IPS-15b (cell line): ENCODE data around the gene GHRHR.

ENCODE experiments used
- H3K27me3 ChIP-seq: one replicate; pipeline ENCODE4 v1.6.1; 2013; ENCODE audit warnings: low read length; ENCODE audit not compliant: control insufficient read depth, insufficient read depth
- H3K36me3 ChIP-seq: one replicate; pipeline ENCODE4 v1.6.1; 2013; ENCODE audit warnings: low read length; ENCODE audit not compliant: control insufficient read depth, insufficient read depth
- H3K4me1 ChIP-seq: one replicate; pipeline ENCODE4 v1.6.1; 2013; ENCODE audit warnings: mild to moderate bottlenecking, low read length; ENCODE audit not compliant: control insufficient read depth, insufficient read depth
- H3K4me3 ChIP-seq: one replicate; pipeline ENCODE4 v1.5.1; 2013; ENCODE audit warnings: low read depth, low read length
- H3K9ac ChIP-seq: one replicate; pipeline ENCODE4 v1.6.1; 2013; ENCODE audit warnings: low read depth, mild to moderate bottlenecking, low read length
- H3K9me3 ChIP-seq: one replicate; pipeline ENCODE4 v1.6.1; 2013; ENCODE audit warnings: mild to moderate bottlenecking, low read length; ENCODE audit not compliant: control insufficient read depth, insufficient read depth

The GHRHR gene

DNA sequence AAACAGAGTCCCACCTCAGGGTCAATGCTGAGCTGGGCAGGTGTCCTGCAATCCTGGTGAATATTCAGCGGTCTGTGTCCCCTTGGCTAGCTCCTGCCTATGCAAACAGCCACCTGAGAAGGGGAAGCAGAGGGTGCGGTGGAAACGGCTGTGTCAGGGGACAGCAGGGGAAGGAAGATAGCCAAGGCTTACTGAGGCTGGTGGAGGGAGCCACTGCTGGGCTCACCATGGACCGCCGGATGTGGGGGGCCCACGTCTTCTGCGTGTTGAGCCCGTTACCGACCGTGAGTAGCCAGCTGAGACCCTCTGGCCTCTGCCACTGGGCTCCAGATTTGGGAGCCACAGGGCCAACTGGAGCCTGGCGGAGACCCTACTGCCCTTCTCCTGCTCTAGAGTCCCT lies at the start of gene GHRHR:
Gene GHRHR, plus strand, starts transcription at position 112 of the 400 bp plus-strand sequence. Its CDS starts 116 bp downstream, at position 228.
- Histone ChIP-seq H3K4me3 (no peak within 1 kb of the TSS), H3K36me3 (no peaks in the 10 kb centered on the region), H3K9me3 (no peaks in the 10 kb centered on the region), H3K4me1 (no peaks in the 10 kb centered on the region), H3K27me3 (no peaks in the 10 kb centered on the region), H3K9ac (no peak within 1 kb of the TSS)

DNA sequence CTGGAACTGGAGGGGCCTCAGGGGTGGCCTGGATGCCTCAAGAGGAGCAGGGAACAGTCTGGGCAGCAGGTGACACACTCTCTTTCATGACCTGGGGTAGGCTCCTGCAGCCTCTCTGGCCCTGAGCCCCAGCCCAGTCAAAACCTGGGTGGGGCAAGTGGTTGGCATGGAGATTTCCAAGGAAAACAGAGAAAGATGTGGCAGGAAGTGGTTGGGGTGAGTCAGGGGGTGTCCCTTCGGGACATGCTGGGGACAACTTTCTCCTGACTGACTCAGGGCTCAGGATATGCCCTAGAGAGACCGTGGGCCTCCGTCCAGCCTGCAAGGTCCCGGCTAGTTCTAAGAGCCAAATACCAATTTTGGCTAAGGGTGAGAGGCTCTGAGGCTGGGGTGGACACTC lies 49.2 kb upstream of the GHRHR start:
- no peak overlapping the region for H3K4me3 ChIP-seq
- no peaks in the 10 kb centered on the region for H3K9me3 ChIP-seq
- no peaks in the 10 kb centered on the region for H3K36me3 ChIP-seq
- no peak overlapping the region for H3K9ac ChIP-seq
- no peaks in the 10 kb centered on the region for H3K27me3 ChIP-seq
- H3K4me1 ChIP-seq, result no peaks in the 10 kb centered on the region

DNA sequence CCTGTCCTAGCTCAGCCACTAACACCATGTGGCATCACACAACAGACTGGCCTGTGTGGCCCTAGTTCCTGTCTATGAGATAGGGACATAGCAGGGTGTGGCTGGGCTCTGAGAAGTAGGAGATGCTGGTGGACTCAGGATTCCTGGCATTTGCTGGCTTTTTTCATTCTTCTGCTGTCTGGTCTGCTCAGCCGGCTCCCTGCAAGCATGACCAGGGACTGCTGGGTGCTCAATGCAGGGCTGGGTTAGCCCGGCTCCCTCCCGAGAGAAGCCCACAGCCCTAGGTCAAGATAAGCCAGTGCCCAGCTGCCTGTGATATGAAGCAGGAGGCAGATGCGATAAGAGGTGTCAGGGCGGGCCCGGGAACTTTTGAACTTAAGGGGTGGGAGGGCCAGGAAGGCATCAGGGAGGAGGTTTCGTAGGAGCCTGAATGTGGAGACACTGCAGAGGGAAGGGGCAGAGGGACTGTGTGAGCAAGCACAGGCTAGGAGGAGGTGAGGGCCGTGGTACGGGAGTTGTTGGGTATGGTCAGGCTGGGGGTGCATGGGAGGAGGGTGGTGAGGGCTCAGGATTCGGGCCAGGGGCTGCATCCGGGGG lies 48.6 kb upstream of the GHRHR start:
- H3K4me3 ChIP-seq, result no peak overlapping the region
- no peaks in the 10 kb centered on the region for H3K36me3 ChIP-seq
- H3K9me3 ChIP-seq, result no peaks in the 10 kb centered on the region
- no peaks in the 10 kb centered on the region for H3K4me1 ChIP-seq
- H3K9ac ChIP-seq, result no peak overlapping the region
- no peaks in the 10 kb centered on the region for H3K27me3 ChIP-seq

DNA sequence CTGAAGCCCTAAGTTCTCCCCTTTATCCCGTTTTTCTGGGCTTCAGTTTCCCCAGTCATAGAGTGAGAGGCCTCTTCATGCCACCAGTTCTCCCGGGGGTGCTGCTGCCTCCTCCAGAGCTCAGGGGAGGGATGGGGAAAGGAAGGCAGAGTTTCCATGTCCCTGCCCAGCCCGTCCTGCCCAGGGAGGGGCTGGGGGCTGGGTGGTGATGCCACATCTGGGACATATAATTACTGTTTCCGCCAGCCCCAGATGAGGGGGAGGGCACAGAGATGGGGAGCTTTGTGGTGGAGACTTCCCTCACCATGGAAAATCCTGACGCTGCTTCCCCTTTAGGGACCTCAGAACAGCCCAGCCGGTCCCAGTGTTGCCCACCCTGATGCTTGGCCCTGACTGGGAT lies 48.0 kb upstream of the GHRHR start:
- Histone ChIP-seq H3K9me3 (no peaks in the 10 kb centered on the region), H3K4me3 (no peak overlapping the region), H3K27me3 (no peaks in the 10 kb centered on the region), H3K4me1 (no peaks in the 10 kb centered on the region), H3K36me3 (no peaks in the 10 kb centered on the region), H3K9ac (no peak overlapping the region)

DNA sequence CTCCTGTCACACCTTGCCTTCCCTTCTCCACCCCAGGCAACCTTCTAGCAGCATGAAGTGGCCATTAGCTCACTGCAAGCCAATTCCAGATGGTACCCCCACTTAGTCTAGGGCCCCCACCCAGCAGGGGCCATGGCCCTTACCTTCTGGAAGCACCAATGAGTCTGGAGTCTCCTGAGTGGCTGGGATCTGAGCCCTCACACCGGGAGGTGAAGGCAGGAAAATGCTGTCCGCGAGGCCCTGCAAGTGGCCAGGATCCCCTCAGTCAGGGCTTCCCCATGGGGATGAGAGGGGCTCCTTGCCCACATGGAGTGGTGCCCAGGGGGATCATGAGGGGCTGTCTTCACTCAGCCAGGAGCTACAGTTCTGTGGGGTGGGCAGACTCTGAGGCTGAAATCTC lies 47.5 kb upstream of the GHRHR start:
- Histone ChIP-seq H3K27me3 (no peaks in the 10 kb centered on the region), H3K9ac (no peak overlapping the region), H3K9me3 (no peaks in the 10 kb centered on the region), H3K4me3 (no peak overlapping the region), H3K36me3 (no peaks in the 10 kb centered on the region), H3K4me1 (no peaks in the 10 kb centered on the region)

DNA sequence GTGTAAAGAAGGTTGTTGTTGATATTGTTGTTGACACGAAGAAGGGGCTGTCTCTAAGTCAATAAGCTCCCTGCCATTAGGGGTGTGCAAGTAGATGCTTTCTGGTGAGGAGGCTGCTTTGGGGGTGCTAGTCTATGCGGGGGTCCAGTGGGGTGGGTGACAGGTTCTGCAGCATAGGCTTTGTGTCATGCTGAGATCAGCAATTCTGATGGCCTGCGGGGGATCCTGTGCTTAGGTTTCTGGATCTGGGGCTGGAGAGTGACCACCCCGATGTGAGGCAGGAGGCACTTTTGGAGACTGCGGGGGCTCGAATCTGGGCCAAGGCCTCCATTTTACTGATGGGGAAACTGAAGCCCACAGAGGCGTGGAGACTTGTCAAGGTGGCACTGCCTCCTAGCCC lies 47.0 kb upstream of the GHRHR start:
- Histone ChIP-seq H3K27me3 (no peaks in the 10 kb centered on the region), H3K36me3 (no peaks in the 10 kb centered on the region), H3K9ac (no peak overlapping the region), H3K4me1 (no peaks in the 10 kb centered on the region), H3K4me3 (no peak overlapping the region), H3K9me3 (no peaks in the 10 kb centered on the region)

DNA sequence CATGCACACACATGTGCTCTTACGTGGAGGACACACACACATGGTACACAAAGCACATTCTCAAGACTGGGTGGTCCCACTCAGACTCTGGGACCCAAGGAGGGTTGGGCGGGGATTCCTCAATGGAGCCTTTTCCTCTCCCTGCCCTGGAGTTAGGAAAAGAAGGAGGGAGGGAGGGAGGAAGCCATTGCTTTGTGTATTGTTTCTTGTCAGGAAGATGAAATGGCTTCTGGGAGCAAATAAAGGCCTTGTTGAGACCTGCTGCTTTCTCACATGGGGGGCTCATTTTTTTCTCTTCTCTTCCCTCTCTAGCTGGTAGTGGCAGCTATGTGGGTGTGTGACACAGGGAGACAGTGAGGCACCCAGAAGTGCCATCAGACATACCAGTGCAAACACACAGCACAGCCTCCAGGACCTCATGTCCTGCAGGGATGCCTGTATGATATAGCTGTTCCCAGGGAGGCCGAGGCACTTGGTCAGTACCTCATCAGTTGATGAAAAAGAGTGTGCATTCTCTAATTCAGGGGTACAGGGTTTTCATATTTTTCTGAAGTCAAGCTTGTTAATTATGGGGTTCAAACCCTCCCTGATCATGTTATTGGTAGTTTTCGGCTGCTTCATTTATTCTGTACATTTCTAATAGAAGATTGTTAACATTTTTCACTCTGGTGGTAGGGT lies 46.4 kb upstream of the GHRHR start:
- H3K27me3 ChIP-seq, result no peaks in the 10 kb centered on the region
- no peaks in the 10 kb centered on the region for H3K4me1 ChIP-seq
- no peaks in the 10 kb centered on the region for H3K36me3 ChIP-seq

DNA sequence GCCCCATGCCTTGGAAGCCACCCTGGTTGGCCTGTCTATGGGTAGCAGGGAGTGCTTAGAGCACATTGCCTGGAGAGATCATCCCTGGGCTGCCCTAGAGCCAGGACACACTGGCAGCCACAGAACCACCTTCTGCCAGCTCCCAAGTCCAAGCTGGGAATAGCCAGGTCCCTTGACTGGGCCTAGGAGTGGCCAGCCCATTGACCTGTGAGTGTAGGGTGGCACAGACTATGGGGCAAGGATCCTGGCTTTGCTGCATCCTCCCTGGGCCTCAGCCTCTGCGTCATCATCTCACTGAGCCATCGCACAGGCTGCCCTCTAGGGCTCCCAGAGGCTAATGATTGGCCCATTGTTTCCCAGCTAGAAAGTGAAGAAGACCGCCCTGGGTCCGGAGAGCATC lies 45.1 kb upstream of the GHRHR start:
- Histone ChIP-seq H3K9me3 (no peaks in the 10 kb centered on the region), H3K4me3 (no peak overlapping the region), H3K9ac (no peak overlapping the region), H3K36me3 (no peaks in the 10 kb centered on the region), H3K4me1 (no peaks in the 10 kb centered on the region), H3K27me3 (no peaks in the 10 kb centered on the region)

More for the DNA sequence above, 46.4 kb upstream of the GHRHR start:
- Histone ChIP-seq H3K4me3 (no peak overlapping the region), H3K9me3 (no peaks in the 10 kb centered on the region), H3K9ac (no peak overlapping the region)

DNA sequence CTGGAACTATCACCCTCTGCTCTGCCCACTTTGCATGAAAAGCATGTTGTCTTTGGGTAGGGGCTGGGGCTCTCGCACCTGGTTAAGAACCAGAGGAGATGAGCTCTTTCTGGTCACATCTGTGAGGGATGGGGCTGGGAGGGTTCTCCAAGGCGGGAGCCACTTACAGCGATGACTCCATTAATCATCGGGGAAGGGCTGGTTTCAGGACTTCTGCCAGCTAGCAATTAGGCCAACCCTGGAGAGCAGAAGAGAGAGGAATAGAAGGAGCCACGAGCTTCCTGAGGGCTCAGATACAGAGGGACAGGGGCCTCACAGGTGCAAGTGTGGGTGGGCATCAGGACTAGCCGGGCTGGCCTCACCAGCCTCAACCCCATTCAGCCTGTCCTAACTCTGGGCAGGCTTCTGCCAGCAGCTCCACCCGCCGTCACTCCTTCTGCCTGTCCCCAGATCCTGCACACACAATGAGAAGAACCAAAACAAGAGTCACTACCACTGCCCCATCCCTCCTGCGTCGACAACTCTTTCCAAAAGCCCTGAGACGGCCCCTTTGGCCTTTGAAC lies 43.7 kb upstream of the GHRHR start:
- Histone ChIP-seq H3K4me1 (no peaks in the 10 kb centered on the region), H3K9me3 (no peaks in the 10 kb centered on the region), H3K4me3 (no peak overlapping the region), H3K36me3 (no peaks in the 10 kb centered on the region), H3K27me3 (no peaks in the 10 kb centered on the region), H3K9ac (no peak overlapping the region)

DNA sequence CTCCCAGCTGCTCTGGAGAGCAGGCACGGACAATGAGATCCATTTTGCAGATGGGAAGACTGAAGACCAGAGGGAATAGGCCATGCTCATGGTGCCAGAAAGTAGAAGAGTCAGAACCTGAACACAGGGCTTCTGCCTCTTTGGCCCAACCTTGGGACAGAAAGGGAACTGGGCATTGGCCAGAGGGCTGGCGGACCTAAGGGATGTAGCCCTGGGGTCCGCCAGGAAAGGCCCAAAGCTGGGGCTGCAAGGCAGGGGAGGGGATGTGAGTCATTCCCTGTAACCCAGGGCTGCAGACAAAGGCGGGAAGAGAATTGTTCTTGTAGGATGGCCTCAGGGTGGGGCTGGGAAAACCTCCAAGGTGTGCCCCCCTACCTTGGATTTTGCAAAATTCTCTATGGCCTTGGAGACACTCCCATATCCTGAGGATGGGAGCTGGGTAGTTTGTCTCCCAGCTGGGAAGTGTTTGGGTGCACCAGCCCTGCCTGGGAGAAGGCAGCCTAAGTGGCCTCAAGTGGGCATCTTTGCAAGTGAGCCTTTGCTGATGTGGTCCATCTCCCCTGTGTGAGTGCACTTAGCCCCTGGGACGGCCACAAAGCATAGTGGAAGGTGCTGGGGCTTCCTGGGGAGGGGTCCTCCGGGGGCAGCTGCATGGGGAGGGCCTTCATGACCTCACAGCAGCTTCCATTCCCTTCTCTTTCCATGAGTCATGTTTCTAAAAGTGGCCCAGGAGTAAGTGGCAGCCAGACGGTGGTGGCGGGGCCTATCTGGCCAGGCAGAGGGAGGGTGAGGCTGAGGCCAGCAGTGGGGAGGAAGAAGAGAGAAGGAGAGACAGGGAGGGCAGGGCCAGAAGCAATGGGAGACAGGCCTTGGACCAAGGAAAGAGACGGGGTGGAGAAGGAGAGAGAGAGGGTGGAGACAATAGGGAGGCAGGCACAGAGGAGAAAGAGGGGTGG lies 42.9 kb upstream of the GHRHR start:
- Histone ChIP-seq H3K9ac (no peak overlapping the region), H3K4me1 (no peaks in the 10 kb centered on the region), H3K4me3 (no peak overlapping the region), H3K36me3 (no peaks in the 10 kb centered on the region), H3K9me3 (no peaks in the 10 kb centered on the region), H3K27me3 (no peaks in the 10 kb centered on the region)

DNA sequence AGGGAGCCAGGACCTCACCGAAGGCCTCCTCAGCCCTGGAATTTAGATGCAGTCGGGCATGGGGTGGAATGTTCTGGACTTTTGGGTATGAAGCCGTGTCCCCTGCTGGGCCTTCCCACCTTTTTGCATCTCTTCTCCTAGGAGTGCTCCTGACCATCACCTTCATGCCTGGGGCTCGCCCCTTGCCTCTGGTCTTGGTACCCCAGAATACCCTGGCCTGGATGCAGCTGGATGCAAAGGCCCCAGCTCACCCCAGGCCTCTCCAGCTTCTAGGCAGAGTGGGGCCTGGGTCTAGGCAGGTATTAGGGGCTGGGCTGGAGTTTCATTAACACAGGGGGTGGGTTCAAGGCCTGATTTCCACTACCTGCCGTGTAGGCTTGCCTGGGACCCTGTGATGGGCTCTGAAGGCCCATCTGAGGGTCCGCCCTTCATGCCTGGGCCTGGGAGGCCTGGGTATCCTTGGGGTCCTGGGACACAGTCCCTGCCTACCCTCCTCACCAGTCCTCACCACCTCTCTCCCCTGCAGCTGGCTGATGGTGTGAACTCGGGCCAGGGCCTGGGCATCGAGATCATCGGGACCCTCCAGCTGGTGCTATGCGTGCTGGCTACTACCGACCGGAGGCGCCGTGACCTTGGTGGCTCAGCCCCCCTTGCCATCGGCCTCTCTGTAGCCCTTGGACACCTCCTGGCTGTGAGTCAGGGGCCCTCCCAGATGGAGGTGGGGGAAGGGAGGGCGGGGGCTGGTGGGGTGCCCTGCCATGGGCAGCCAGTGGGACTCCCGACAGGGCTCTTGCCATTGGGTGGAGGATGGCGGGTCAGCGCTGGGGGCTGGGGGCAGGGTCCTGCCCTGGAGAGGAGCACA lies 42.0 kb upstream of the GHRHR start:
- H3K36me3 ChIP-seq, result no peaks in the 10 kb centered on the region
- no peaks in the 10 kb centered on the region for H3K9me3 ChIP-seq
- H3K9ac ChIP-seq, result no peak overlapping the region
- H3K4me3 ChIP-seq, result no peak overlapping the region
- H3K27me3 ChIP-seq, result no peaks in the 10 kb centered on the region
- no peaks in the 10 kb centered on the region for H3K4me1 ChIP-seq
